A549 (cell line): ENCODE results near the gene YAF2. TPM values are rescaled to one million over a fixed set of nuclear protein-coding genes. Genes with fewer than 3 reads are reported as not detected.

Experiments
- ATAC-seq, 2 experiments: fragments of 200-7000 bp in 1 of 2; fragments of >200 bp in 1 of 2; cut with Nextera tagmentation in 1 of 2; cut with Tn5 transposase in 1 of 2; 3 replicates each; pipeline versions ENCODE4 v1.8.0 to v1.9.1; 2018 to 2020; ENCODE audit warnings: mild to moderate bottlenecking in 1 of 2, moderate library complexity in 1 of 2
- CTCF ChIA-PET: fragments of 300-600 bp; sonication (Branson Sonifier 250); formaldehyde crosslinking; extraction: SDS; loops from one replicate; lab custom pipeline; 2021; ENCODE audit warnings: antibody characterized with exemption, inconsistent platforms; lab: Yijun Ruan, JAX
- POLR2A ChIA-PET: fragments of 350-600 bp; formaldehyde crosslinking; extraction: SDS; loops from one replicate; lab custom pipeline; 2021; ENCODE audit warnings: antibody characterized with exemption, inconsistent platforms; lab: Yijun Ruan, JAX
- DNase-seq, 2 experiments: peaks; one replicate each; pipeline versions ENCODE4 v3.0.0 to v3.0.0-alpha.2; 2011 to 2016; ENCODE audit warnings: low read depth in 1 of 2, low spot score in 1 of 2
- FAIRE-seq: peaks from 2 replicates; lab custom pipeline; 2011; peaks lifted over from hg19 to GRCh38; lab: Jason Lieb, UNC
- H3K27ac ChIP-seq, 2 experiments: fragments of >200 bp; sonication (Bioruptor Twin); formaldehyde crosslinking; 3 replicates each; pipeline ENCODE4 v1.5.1; 2016 to 2017
- H3K4me1 ChIP-seq: fragments of >200 bp; sonication (Bioruptor Twin); formaldehyde crosslinking; 3 replicates; pipeline ENCODE4 v1.6.1; 2016
- H3K4me2 ChIP-seq: fragments of >200 bp; sonication (Bioruptor Twin); formaldehyde crosslinking; 3 replicates; pipeline ENCODE4 v1.6.1; 2016
- H3K4me3 ChIP-seq: fragments of >200 bp; sonication (Bioruptor Twin); formaldehyde crosslinking; 3 replicates; pipeline ENCODE4 v1.5.1; 2016
- H3K9me3 ChIP-seq: fragments of >200 bp; sonication (Bioruptor Twin); formaldehyde crosslinking; 3 replicates; pipeline ENCODE4 v1.6.1; 2016
- BHLHE40 ChIP-seq: IDR thresholded peaks from 2 replicates; pipeline ENCODE4 v1.6.1; 2012; ENCODE audit warnings: low read depth, low read length, inconsistent platforms
- CEBPB ChIP-seq, 2 experiments: fragments of >200 bp in 1 of 2; sonication (Bioruptor Twin) in 1 of 2; formaldehyde crosslinking in 1 of 2; IDR thresholded peaks; 2 replicates each; pipeline ENCODE4 v1.6.1; 2012 to 2016
- CTCF ChIP-seq: fragments of >200 bp; sonication (Bioruptor Twin); formaldehyde crosslinking; IDR thresholded peaks from 3 replicates; pipeline ENCODE4 v1.5.1; 2016
- EP300 ChIP-seq, 2 experiments: fragments of >200 bp; sonication (Bioruptor Twin); formaldehyde crosslinking; IDR thresholded peaks; 2 replicates in 1 of 2; 3 replicates in 1 of 2; pipeline ENCODE4 v1.6.1; 2016 to 2017
- ESRRA ChIP-seq: fragments of 150-350 bp; IDR thresholded peaks from 2 replicates; pipeline ENCODE4 v1.6.1; 2014; ENCODE audit warnings: mild to moderate bottlenecking, low read length, borderline replicate concordance
- FOXS1 ChIP-seq: fragments of 250-450 bp; sonication (Bioruptor Pico); IDR thresholded peaks from 2 replicates; pipeline ENCODE4 v1.5.0; 2020; ENCODE audit warnings: mild to moderate bottlenecking, moderate library complexity
- HDAC2 ChIP-seq: fragments of 200-600 bp; sonication (generic); IDR thresholded peaks from 2 replicates; pipeline ENCODE4 v1.6.1; 2016
- HEYL ChIP-seq: fragments of 250-450 bp; sonication (Bioruptor Pico); IDR thresholded peaks from 2 replicates; pipeline ENCODE4 v1.8.0; 2021; ENCODE audit warnings: mild to moderate bottlenecking, moderate library complexity
- HOXB13 ChIP-seq: fragments of 250-450 bp; sonication (Bioruptor Pico); IDR thresholded peaks from 2 replicates; pipeline ENCODE4 v1.5.0; 2020; ENCODE audit warnings: low read depth, mild to moderate bottlenecking, moderate library complexity
- JUN ChIP-seq, 2 experiments: fragments of >200 bp; sonication (Bioruptor Twin); formaldehyde crosslinking; IDR thresholded peaks; 2 replicates in 1 of 2; 3 replicates in 1 of 2; pipeline ENCODE4 v1.6.1; 2016 to 2017
- KDM1A ChIP-seq: fragments of 200-600 bp; sonication (generic); IDR thresholded peaks from 2 replicates; pipeline ENCODE4 v1.6.1; 2016; ENCODE audit warnings: low read depth, mild to moderate bottlenecking
- KDM5A ChIP-seq: fragments of 200-600 bp; sonication (generic); IDR thresholded peaks from 2 replicates; pipeline ENCODE4 v1.6.1; 2016; ENCODE audit warnings: antibody characterized with exemption, mild to moderate bottlenecking
- MAX ChIP-seq: IDR thresholded peaks from 2 replicates; pipeline ENCODE4 v1.6.1; 2012
- MYC ChIP-seq: IDR thresholded peaks from 2 replicates; pipeline ENCODE4 v1.6.1; 2012; ENCODE audit warnings: mild to moderate bottlenecking, inconsistent platforms, low read length, improper control_type of control experiment, borderline replicate concordance
- NPAS2 ChIP-seq: fragments of 250-450 bp; sonication (Bioruptor Pico); IDR thresholded peaks from 2 replicates; pipeline ENCODE4 v1.8.0; 2022; ENCODE audit warnings: mild to moderate bottlenecking, moderate library complexity, borderline replicate concordance
- NR3C1 ChIP-seq: fragments of >200 bp; sonication (Bioruptor Twin); formaldehyde crosslinking; IDR thresholded peaks from 3 replicates; pipeline ENCODE4 v1.6.1; 2017
- PBX3 ChIP-seq: IDR thresholded peaks from 2 replicates; pipeline ENCODE4 v1.6.1; 2012
- POLR2A ChIP-seq: IDR thresholded peaks from 2 replicates; pipeline ENCODE4 v1.6.1; 2012; ENCODE audit warnings: mild to moderate bottlenecking, low read length
- RARB ChIP-seq: fragments of 250-450 bp; sonication (Bioruptor Pico); IDR thresholded peaks from 2 replicates; pipeline ENCODE4 v1.8.0; 2021; ENCODE audit warnings: mild to moderate bottlenecking, moderate library complexity
- REST ChIP-seq: fragments of 200-600 bp; sonication (generic); IDR thresholded peaks from 2 replicates; pipeline ENCODE4 v1.6.1; 2016; ENCODE audit warnings: antibody characterized with exemption, mild to moderate bottlenecking, moderate library complexity
- RFX5 ChIP-seq: fragments of 450-650 bp; IDR thresholded peaks from 2 replicates; pipeline ENCODE4 v1.7.1; 2014; ENCODE audit warnings: antibody characterized with exemption, mild to moderate bottlenecking, moderate library complexity
- USF2 ChIP-seq: fragments of 450-650 bp; IDR thresholded peaks from 2 replicates; pipeline ENCODE4 v1.6.1; 2014; ENCODE audit warnings: antibody characterized with exemption
- WGBS: methylation state at CpG from one replicate; pipeline ENCODE4 v1.1.6; 2017; ENCODE audit errors: missing lambda C conversion rate; 5-methylcytosine and 5-hydroxymethylcytosine counted together
- polyA plus RNA-seq, 4 experiments: library from polyadenylated mRNA; depleted of rRNA in 3 of 4; stranded (reverse); fragments of >200 nt; fragmentation: RNase III in 1 of 4; extraction: RNeasy Plus Mini Kit Qiagen cat#74134 plus additional on column Dnase treatment in 1 of 4; gene quantifications; 2 replicates in 3 of 4; 3 replicates in 1 of 4; pipeline ENCODE4 v1.2.3, GENCODE V29; 2011 to 2017

The YAF2 gene
- polyA plus RNA-seq, 2 of the 4 experiments (the other 2 are of a cell fraction): 21.5 to 49.2 TPM

GRCh38 chr12:42213954-42214426 lies 24.1 kb downstream of the YAF2 start:
- POLR2A ChIA-PET: no interaction called here
- TF ChIP-seq ESRRA: no peak
- TF ChIP-seq POLR2A: no peak
- no peak for TF ChIP-seq REST
- TF ChIP-seq RFX5: no peak
- no peak for TF ChIP-seq KDM1A
- TF ChIP-seq CEBPB (IDR thresholded peaks at IDR 0.05): no peak
- no peak for TF ChIP-seq JUN (IDR thresholded peaks at IDR 0.05)
- TF ChIP-seq HEYL (CRISPR knock-in tag): no peak
- TF ChIP-seq NR3C1: no peak
- TF ChIP-seq HDAC2: no peak
- FAIRE-seq (no peak), DNase-seq (no peak), ATAC-seq (no peak)
- CTCF ChIA-PET: no interaction called here
- Histone ChIP-seq H3K9me3 (no peaks in the 10 kb centered on the region), H3K4me3 (no peak overlapping the region), H3K27ac (no peak overlapping the region), H3K4me2 (no peak overlapping the region), H3K4me1 (peaks cover 37% of the 10 kb centered on the region)
- WGBS: 73% methylated on average over 2 of the region's 2 CpGs

GRCh38 chr12:42213023-42213422 lies 25.0 kb downstream of the YAF2 start:
- H3K4me3 ChIP-seq: no peak overlapping the region
- DNase-seq (no peak), ATAC-seq (peak in 1 of 2 experiments; percentile 22; a peak in 1 of 6 replicates), FAIRE-seq (no peak)
- peaks cover 27% of the 10 kb centered on the region for H3K4me1 ChIP-seq
- H3K9me3 ChIP-seq: no peaks in the 10 kb centered on the region
- no peak overlapping the region for H3K27ac ChIP-seq
- POLR2A ChIA-PET: no interaction called here
- no peak overlapping the region for H3K4me2 ChIP-seq
- CTCF ChIA-PET: no interaction called here
- TF ChIP-seq MAX (no peak), ESRRA (no peak), MYC (no peak), CTCF (no peak), PBX3 (no peak), KDM5A (no peak), KDM1A (no peak), HOXB13 (no peak), NPAS2 (CRISPR knock-in tag) (no peak)
- 90% methylated on average over 2 of the region's 2 CpGs for WGBS

GRCh38 chr12:42208574-42208973 lies 29.5 kb downstream of the YAF2 start:
- Histone ChIP-seq H3K4me3 (no peak overlapping the region), H3K4me1 (peaks cover 7% of the 10 kb centered on the region), H3K27ac (no peak overlapping the region), H3K9me3 (no peaks in the 10 kb centered on the region), H3K4me2 (no peak overlapping the region)
- POLR2A ChIA-PET: no interaction called here
- no peak for ATAC-seq
- DNase-seq: no peak
- FAIRE-seq: no peak
- 84% methylated on average over 2 of the region's 2 CpGs for WGBS
- CTCF ChIA-PET: interaction anchor here (0.6 to 1.4 kb wide), 4 partner anchors 25 to 1485 kb away, joined by 3 to 5 read pairs (median 4); no protein-coding TSS in a partner anchor
- no peak for TF ChIP-seq EP300 (IDR thresholded peaks at IDR 0.05)
- no peak for TF ChIP-seq RARB (CRISPR knock-in tag)
- TF ChIP-seq POLR2A: no peak
- no peak for TF ChIP-seq NPAS2 (CRISPR knock-in tag)
- no peak for TF ChIP-seq ESRRA
- TF ChIP-seq HOXB13: no peak
- no peak for TF ChIP-seq BHLHE40
- TF ChIP-seq REST: no peak
- no peak for TF ChIP-seq USF2
- no peak for TF ChIP-seq HEYL (CRISPR knock-in tag)
- no peak for TF ChIP-seq FOXS1
- no peak for TF ChIP-seq JUN (IDR thresholded peaks at IDR 0.05)
